WTC11 (cell line): Measurements from ENCODE around the gene PIANP. TPM values are rescaled to one million over a fixed set of nuclear protein-coding genes. Genes with fewer than 3 reads are reported as not detected.

Source experiments
- ATAC-seq: fragments of 200-7000 bp; cut with Tn5 transposase; 2 replicates; pipeline ENCODE4 v1.10.0; 2021; ENCODE audit warnings: mild to moderate bottlenecking, moderate library complexity
- CTCF ChIA-PET: fragments of 300-600 bp; sonication (Branson Sonifier 250); formaldehyde crosslinking; loops from one replicate; lab custom pipeline; 2021; ENCODE audit warnings: antibody characterized with exemption; lab: Charles Lee
- POLR2A ChIA-PET: fragments of 350-600 bp; sonication (Branson Sonifier 250); formaldehyde crosslinking; loops from one replicate; lab custom pipeline; 2021; ENCODE audit warnings: antibody characterized with exemption; lab: Charles Lee
- DNase-seq: peaks from one replicate; pipeline ENCODE4 v3.0.0; 2021; ENCODE audit warnings: low spot score
- H3K27ac Mint-ChIP-seq: 2 replicates; pipeline ENCODE4 v1.8.0; 2021; ENCODE audit warnings: mixed read lengths
- H3K27me3 Mint-ChIP-seq: 2 replicates; pipeline ENCODE4 v1.8.0; 2021; ENCODE audit warnings: low read depth, mild to moderate bottlenecking, moderate library complexity, mixed read lengths
- H3K36me3 Mint-ChIP-seq: 2 replicates; pipeline ENCODE4 v1.8.0; 2021; ENCODE audit warnings: mixed read lengths
- H3K4me1 Mint-ChIP-seq: 2 replicates; pipeline ENCODE4 v1.8.0; 2022; ENCODE audit warnings: mixed read lengths
- H3K4me3 Mint-ChIP-seq: 2 replicates; pipeline ENCODE4 v1.8.0; 2021; ENCODE audit warnings: mild to moderate bottlenecking, moderate library complexity, mixed read lengths
- H3K9me3 Mint-ChIP-seq: 2 replicates; pipeline ENCODE4 v1.8.0; 2021; ENCODE audit warnings: mixed read lengths
- FOXK1 ChIP-seq: sonication (generic); formaldehyde crosslinking; IDR thresholded peaks from 2 replicates; pipeline ENCODE4 v1.8.0; 2022; ENCODE audit warnings: mild to moderate bottlenecking, moderate library complexity, missing genetic modification reagents
- GRHL2 ChIP-seq: fragments of 250-450 bp; sonication (Bioruptor Pico); IDR thresholded peaks from 2 replicates; pipeline ENCODE4 v1.8.0; 2022; ENCODE audit warnings: mild to moderate bottlenecking, moderate library complexity; ENCODE audit not compliant: insufficient replicate concordance, severe bottlenecking
- HMGA2 ChIP-seq: fragments of 250-450 bp; sonication (Bioruptor Pico); IDR thresholded peaks from 2 replicates; pipeline ENCODE4 v1.4.0; 2021; ENCODE audit warnings: mild to moderate bottlenecking, moderate library complexity
- IRF2 ChIP-seq: sonication (generic); formaldehyde crosslinking; IDR thresholded peaks from 2 replicates; pipeline ENCODE4 v1.8.0; 2022; ENCODE audit warnings: low read depth, missing genetic modification reagents, borderline replicate concordance
- KAT7 ChIP-seq: sonication (generic); formaldehyde crosslinking; IDR thresholded peaks from 2 replicates; pipeline ENCODE4 v1.8.1; 2023; ENCODE audit warnings: missing genetic modification reagents, mild to moderate bottlenecking, borderline replicate concordance
- NR3C1 ChIP-seq: sonication (generic); formaldehyde crosslinking; conservative IDR thresholded peaks from 2 replicates; pipeline ENCODE4 v1.8.1; 2023; ENCODE audit warnings: low read depth, mild to moderate bottlenecking, missing genetic modification reagents
- OVOL2 ChIP-seq: fragments of 250-450 bp; sonication (Bioruptor Pico); IDR thresholded peaks from 2 replicates; pipeline ENCODE4 v1.9.0; 2021; ENCODE audit warnings: mild to moderate bottlenecking, borderline replicate concordance
- RELA ChIP-seq: sonication (generic); formaldehyde crosslinking; IDR thresholded peaks from 2 replicates; pipeline ENCODE4 v1.8.1; 2022; ENCODE audit warnings: missing genetic modification reagents, mild to moderate bottlenecking, borderline replicate concordance
- STAT6 ChIP-seq: sonication (generic); formaldehyde crosslinking; conservative IDR thresholded peaks from 2 replicates; pipeline ENCODE4 v1.8.1; 2023; ENCODE audit warnings: mild to moderate bottlenecking, low read depth, missing genetic modification reagents, moderate library complexity
- ZBTB43 ChIP-seq: sonication (generic); formaldehyde crosslinking; IDR thresholded peaks from 2 replicates; pipeline ENCODE4 v1.8.1; 2023; ENCODE audit warnings: mild to moderate bottlenecking, missing genetic modification reagents
- ZNF138 ChIP-seq: sonication (generic); formaldehyde crosslinking; conservative IDR thresholded peaks from 2 replicates; pipeline ENCODE4 v1.8.1; 2022; ENCODE audit warnings: mild to moderate bottlenecking, moderate library complexity, missing genetic modification reagents
- total RNA-seq: library from RNA; stranded (reverse); gene quantifications from 3 replicates; pipeline ENCODE4 v1.2.3, GENCODE V29; 2021
- TF ChIP-seq, protein P1 (sequence below): sonication (generic); formaldehyde crosslinking; IDR thresholded peaks from 2 replicates; pipeline ENCODE4 v1.8.1; 2023; ENCODE audit warnings: mild to moderate bottlenecking, missing genetic modification reagents
- TF ChIP-seq, protein P2 (sequence below): fragments of 250-450 bp; sonication (Bioruptor Pico); IDR thresholded peaks from 2 replicates; pipeline ENCODE4 v1.9.0; 2021; ENCODE audit warnings: mild to moderate bottlenecking
- TF ChIP-seq, protein P3 (sequence below): sonication (generic); formaldehyde crosslinking; IDR thresholded peaks from 2 replicates; pipeline ENCODE4 v1.8.1; 2022; ENCODE audit warnings: low read depth, mild to moderate bottlenecking, moderate library complexity, missing genetic modification reagents, borderline replicate concordance

The PIANP gene
- total RNA-seq, 1 experiment from 2014 or later = 7.7 TPM

DNA sequence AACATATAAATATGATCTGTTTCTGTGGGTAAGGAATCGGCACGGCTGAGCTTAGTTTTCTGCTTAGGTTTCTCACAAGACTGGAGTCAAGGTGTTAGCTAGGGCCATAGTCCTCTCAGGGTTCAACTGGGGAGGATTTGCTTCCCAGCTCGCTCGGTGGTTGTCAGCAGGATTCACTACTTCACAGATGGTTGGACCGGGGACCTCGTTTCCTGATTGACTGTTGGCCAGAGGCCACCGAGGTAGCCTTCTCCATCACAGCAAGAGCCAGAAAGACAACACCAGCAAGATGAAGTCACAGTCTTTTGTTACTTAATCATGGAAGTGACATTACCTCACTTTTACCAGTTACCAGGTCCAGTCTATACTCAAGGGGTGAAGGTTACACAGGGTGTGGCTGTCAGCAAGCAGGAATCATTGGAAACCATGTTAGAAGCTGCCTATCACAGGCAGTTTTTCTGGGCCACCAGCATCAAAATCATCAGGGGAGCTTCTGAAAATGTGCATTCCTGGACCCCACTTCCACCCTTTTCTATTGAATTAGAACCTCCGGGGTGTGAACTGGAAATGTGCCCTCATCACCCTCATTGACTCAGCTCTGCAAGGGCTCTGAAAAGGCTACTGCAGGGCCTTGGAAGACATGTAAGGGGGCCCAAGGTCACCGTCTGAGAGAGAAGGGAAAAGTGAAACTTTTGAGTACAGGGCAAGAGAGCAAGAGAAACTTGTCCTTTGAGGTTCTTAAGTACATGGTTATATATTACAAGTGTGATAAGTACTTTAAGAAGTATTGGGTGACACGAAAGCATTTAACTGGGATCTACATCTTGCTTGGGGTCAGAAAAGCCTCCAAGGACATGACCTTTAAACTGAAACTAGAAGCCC is 34.1 kb upstream of the PIANP start:
- H3K27me3 Mint-ChIP-seq = no peaks in the 10 kb centered on the region
- H3K4me3 Mint-ChIP-seq = no peak overlapping the region
- DNase-seq (no peak), ATAC-seq (no peak)
- no peaks in the 10 kb centered on the region for H3K9me3 Mint-ChIP-seq
- H3K4me1 Mint-ChIP-seq = peaks cover 8% of the 10 kb centered on the region
- H3K27ac Mint-ChIP-seq = peak overlapping the region; percentile 85
- peaks cover 14% of the 10 kb centered on the region for H3K36me3 Mint-ChIP-seq
- POLR2A ChIA-PET = interaction anchor here (1.0 to 1.3 kb wide), 2 partner anchors 11 to 18 kb away, joined by 3 read pairs; partner anchors contain the start of genes COPS7A and MLF2
- TF ChIP-seq, protein P1, sequence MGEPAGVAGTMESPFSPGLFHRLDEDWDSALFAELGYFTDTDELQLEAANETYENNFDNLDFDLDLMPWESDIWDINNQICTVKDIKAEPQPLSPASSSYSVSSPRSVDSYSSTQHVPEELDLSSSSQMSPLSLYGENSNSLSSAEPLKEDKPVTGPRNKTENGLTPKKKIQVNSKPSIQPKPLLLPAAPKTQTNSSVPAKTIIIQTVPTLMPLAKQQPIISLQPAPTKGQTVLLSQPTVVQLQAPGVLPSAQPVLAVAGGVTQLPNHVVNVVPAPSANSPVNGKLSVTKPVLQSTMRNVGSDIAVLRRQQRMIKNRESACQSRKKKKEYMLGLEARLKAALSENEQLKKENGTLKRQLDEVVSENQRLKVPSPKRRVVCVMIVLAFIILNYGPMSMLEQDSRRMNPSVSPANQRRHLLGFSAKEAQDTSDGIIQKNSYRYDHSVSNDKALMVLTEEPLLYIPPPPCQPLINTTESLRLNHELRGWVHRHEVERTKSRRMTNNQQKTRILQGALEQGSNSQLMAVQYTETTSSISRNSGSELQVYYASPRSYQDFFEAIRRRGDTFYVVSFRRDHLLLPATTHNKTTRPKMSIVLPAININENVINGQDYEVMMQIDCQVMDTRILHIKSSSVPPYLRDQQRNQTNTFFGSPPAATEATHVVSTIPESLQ (CRISPR knock-in tag) = no peak
- TF ChIP-seq FOXK1 (CRISPR knock-in tag) (no peak), ZNF138 (CRISPR knock-in tag) (no peak), RELA (no peak), IRF2 (CRISPR knock-in tag) (no peak), GRHL2 (CRISPR knock-in tag) (no peak), NR3C1 (CRISPR knock-in tag) (no peak), ZBTB43 (no peak), KAT7 (CRISPR knock-in tag) (no peak), HMGA2 (CRISPR knock-in tag) (no peak)
- TF ChIP-seq, all 79 proteins: peak for 0
- CTCF ChIA-PET = interaction anchor here (0.9 to 1.9 kb wide), 5 partner anchors 11 to 90 kb away, joined by 3 to 7 read pairs (median 4); partner anchors contain the start of genes COPS7A and PTMS

DNA sequence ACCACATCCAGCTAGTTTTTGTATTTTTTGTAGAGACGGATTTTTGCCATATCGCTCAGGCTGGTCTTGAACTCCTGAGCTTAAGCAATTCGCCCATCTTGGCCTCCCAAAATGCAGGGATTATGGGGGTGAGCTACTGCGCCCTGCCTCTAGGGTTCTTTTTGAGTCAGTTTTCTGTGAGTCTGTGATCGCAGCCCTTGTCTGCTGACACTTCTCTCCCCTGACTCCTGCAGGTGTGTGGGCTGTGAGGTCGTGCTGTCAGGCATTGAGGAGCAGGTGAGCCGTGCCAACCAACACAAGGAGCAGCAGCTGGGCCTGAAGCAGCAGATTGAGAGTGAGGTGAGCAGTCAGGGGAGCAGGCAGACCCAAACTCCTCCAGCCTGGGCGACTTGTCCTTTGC is 29.6 kb upstream of the PIANP start:
- Mint-ChIP-seq H3K9me3 (no peaks in the 10 kb centered on the region), H3K4me1 (no peaks in the 10 kb centered on the region; the same call in 1 of the 2 replicates), H3K27me3 (no peaks in the 10 kb centered on the region), H3K4me3 (no peak overlapping the region), H3K36me3 (peaks cover 35% of the 10 kb centered on the region), H3K27ac (no peak overlapping the region)
- TF ChIP-seq STAT6 (CRISPR knock-in tag) (no peak), IRF2 (CRISPR knock-in tag) (no peak), OVOL2 (CRISPR knock-in tag) (no peak)
- TF ChIP-seq, protein P2, sequence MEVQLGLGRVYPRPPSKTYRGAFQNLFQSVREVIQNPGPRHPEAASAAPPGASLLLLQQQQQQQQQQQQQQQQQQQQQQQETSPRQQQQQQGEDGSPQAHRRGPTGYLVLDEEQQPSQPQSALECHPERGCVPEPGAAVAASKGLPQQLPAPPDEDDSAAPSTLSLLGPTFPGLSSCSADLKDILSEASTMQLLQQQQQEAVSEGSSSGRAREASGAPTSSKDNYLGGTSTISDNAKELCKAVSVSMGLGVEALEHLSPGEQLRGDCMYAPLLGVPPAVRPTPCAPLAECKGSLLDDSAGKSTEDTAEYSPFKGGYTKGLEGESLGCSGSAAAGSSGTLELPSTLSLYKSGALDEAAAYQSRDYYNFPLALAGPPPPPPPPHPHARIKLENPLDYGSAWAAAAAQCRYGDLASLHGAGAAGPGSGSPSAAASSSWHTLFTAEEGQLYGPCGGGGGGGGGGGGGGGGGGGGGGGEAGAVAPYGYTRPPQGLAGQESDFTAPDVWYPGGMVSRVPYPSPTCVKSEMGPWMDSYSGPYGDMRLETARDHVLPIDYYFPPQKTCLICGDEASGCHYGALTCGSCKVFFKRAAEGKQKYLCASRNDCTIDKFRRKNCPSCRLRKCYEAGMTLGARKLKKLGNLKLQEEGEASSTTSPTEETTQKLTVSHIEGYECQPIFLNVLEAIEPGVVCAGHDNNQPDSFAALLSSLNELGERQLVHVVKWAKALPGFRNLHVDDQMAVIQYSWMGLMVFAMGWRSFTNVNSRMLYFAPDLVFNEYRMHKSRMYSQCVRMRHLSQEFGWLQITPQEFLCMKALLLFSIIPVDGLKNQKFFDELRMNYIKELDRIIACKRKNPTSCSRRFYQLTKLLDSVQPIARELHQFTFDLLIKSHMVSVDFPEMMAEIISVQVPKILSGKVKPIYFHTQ (CRISPR knock-in tag) = no peak
- TF ChIP-seq, protein P1 (CRISPR knock-in tag) = no peak
- TF ChIP-seq, protein P3, sequence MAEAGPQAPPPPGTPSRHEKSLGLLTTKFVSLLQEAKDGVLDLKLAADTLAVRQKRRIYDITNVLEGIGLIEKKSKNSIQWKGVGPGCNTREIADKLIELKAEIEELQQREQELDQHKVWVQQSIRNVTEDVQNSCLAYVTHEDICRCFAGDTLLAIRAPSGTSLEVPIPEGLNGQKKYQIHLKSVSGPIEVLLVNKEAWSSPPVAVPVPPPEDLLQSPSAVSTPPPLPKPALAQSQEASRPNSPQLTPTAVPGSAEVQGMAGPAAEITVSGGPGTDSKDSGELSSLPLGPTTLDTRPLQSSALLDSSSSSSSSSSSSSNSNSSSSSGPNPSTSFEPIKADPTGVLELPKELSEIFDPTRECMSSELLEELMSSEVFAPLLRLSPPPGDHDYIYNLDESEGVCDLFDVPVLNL (CRISPR knock-in tag) = no peak
- ATAC-seq (no peak), DNase-seq (no peak)
- POLR2A ChIA-PET = no interaction called here
- CTCF ChIA-PET = interaction anchor here (0.9 kb wide), 1 partner anchor 23 kb away, joined by 3 read pairs; the partner anchor contains the start of gene MLF2
